A673 (cell line): ENCODE data around the gene DAD1. TPM values are rescaled to one million over a fixed set of nuclear protein-coding genes. Genes with fewer than 3 reads are reported as not detected.
"Not testable (repeated sequence)": the region's sequence is repeated elsewhere in the genome, so short reads cannot be mapped to it uniquely, and the experiment has no call there.

Source experiments
- BruUV-seq: library from RNA; stranded (reverse); fragments of 400-500 nt; replicated peaks from 2 replicates; lab custom pipeline; 2021; lab: Mats Ljungman, UMichigan
- CTCF ChIA-PET: fragments of 300-600 bp; sonication (Branson Sonifier 250); formaldehyde crosslinking; loops from one replicate; lab custom pipeline; 2022; ENCODE audit warnings: antibody characterized with exemption; lab: Charles Lee
- POLR2A ChIA-PET: fragments of 300-600 bp; sonication (Branson Sonifier 250); formaldehyde crosslinking; loops from one replicate; lab custom pipeline; 2022; ENCODE audit warnings: antibody characterized with exemption; ENCODE audit not compliant: low non-redundant PET; lab: Charles Lee
- DNase-seq: peaks from one replicate; pipeline ENCODE4 v3.0.0-alpha.2; 2015; ENCODE audit warnings: low spot score
- H3K27ac ChIP-seq: fragments of 200-600 bp; sonication (generic); 2 replicates; pipeline ENCODE4 v1.5.1; 2016; ENCODE audit warnings: mixed run types, low read depth, mild to moderate bottlenecking, mixed read lengths, antibody characterized with exemption, low read length; ENCODE audit not compliant: poor library complexity, severe bottlenecking
- H3K27me3 ChIP-seq: fragments of 200-600 bp; sonication (generic); replicated peaks from 2 replicates; pipeline ENCODE4 v1.6.1; 2017; ENCODE audit warnings: mixed run types, low read depth, mild to moderate bottlenecking, mixed read lengths, antibody characterized with exemption, low read length; ENCODE audit not compliant: insufficient read depth, poor library complexity
- H3K36me3 ChIP-seq: fragments of 200-600 bp; sonication (generic); 2 replicates; pipeline ENCODE4 v1.6.1; 2016; ENCODE audit warnings: mixed run types, mild to moderate bottlenecking, mixed read lengths, antibody characterized with exemption, low read length; ENCODE audit not compliant: insufficient read depth, poor library complexity, severe bottlenecking
- H3K4me1 ChIP-seq: fragments of 200-600 bp; sonication (generic); 2 replicates; pipeline ENCODE4 v1.6.1; 2017; ENCODE audit warnings: mixed run types, mild to moderate bottlenecking, mixed read lengths, antibody characterized with exemption, low read length; ENCODE audit not compliant: insufficient read depth, poor library complexity, severe bottlenecking
- H3K4me3 ChIP-seq: fragments of 200-600 bp; sonication (generic); 2 replicates; pipeline ENCODE4 v1.5.1; 2016; ENCODE audit warnings: low read depth, mixed run types, mild to moderate bottlenecking, mixed read lengths, low read length; ENCODE audit not compliant: poor library complexity, severe bottlenecking
- H3K9me3 ChIP-seq: fragments of 200-600 bp; sonication (generic); 2 replicates; pipeline ENCODE4 v1.6.1; 2016; ENCODE audit warnings: mixed run types, low read depth, mild to moderate bottlenecking, mixed read lengths, antibody characterized with exemption, low read length; ENCODE audit not compliant: poor library complexity, severe bottlenecking
- EZH2 ChIP-seq: fragments of 200-600 bp; sonication (generic); IDR thresholded peaks from 2 replicates; pipeline ENCODE4 v1.6.1; 2017; ENCODE audit warnings: borderline replicate concordance, low read depth, mild to moderate bottlenecking, mixed read lengths, antibody characterized with exemption, low read length; ENCODE audit not compliant: poor library complexity, severe bottlenecking
- intact Hi-C: fragments of 100-400 bp; cut with micrococcal nuclease; formaldehyde crosslinking; loops from one replicate; pipeline ENCODE4 v1.10.0; 2022; ENCODE audit not compliant: unreplicated experiment
- total RNA-seq: library from RNA; stranded (reverse); gene quantifications from 2 replicates; pipeline ENCODE4 v1.2.3, GENCODE V29; 2021
- TF ChIP-seq, protein P1 (sequence below): fragments of 300-800, 200-600 bp; sonication (generic); conservative IDR thresholded peaks from 2 replicates; pipeline ENCODE4 v1.5.1; 2017; ENCODE audit warnings: low read depth, mild to moderate bottlenecking, antibody characterized with exemption, low read length, moderate library complexity, mixed read lengths

Gene DAD1
- total RNA-seq, 1 experiment from 2014 or later: 261 TPM

GRCh38 chr14:22566845-22567244 lies 22.2 kb downstream of the DAD1 start:
- H3K9me3 ChIP-seq: no peaks in the 10 kb centered on the region
- H3K4me1 ChIP-seq: peaks cover 27% of the 10 kb centered on the region
- TF ChIP-seq, protein P1, sequence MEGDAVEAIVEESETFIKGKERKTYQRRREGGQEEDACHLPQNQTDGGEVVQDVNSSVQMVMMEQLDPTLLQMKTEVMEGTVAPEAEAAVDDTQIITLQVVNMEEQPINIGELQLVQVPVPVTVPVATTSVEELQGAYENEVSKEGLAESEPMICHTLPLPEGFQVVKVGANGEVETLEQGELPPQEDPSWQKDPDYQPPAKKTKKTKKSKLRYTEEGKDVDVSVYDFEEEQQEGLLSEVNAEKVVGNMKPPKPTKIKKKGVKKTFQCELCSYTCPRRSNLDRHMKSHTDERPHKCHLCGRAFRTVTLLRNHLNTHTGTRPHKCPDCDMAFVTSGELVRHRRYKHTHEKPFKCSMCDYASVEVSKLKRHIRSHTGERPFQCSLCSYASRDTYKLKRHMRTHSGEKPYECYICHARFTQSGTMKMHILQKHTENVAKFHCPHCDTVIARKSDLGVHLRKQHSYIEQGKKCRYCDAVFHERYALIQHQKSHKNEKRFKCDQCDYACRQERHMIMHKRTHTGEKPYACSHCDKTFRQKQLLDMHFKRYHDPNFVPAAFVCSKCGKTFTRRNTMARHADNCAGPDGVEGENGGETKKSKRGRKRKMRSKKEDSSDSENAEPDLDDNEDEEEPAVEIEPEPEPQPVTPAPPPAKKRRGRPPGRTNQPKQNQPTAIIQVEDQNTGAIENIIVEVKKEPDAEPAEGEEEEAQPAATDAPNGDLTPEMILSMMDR: no peak
- BruUV-seq: no TSS peak
- H3K27ac ChIP-seq: no peak overlapping the region
- H3K27me3 ChIP-seq: no peaks in the 10 kb centered on the region
- ChIA-PET POLR2A (no interaction called here), CTCF (no interaction called here)
- H3K4me3 ChIP-seq: no peak overlapping the region
- peaks cover 51% of the 10 kb centered on the region for H3K36me3 ChIP-seq
- intact Hi-C loops: loop anchor here (5.0 kb wide), 2 partner anchors 255 to 415 kb away; partner anchors contain the start of gene AJUBA
- DNase-seq: no peak

GRCh38 chr14:22566266-22566665 lies 22.8 kb downstream of the DAD1 start:
- POLR2A ChIA-PET, H3K4me3 ChIP-seq, BruUV-seq, H3K27ac ChIP-seq, DNase-seq, H3K9me3 ChIP-seq, H3K27me3 ChIP-seq, CTCF ChIA-PET: not testable (repeated sequence)
- Histone ChIP-seq H3K4me1 (peaks cover 32% of the 10 kb centered on the region), H3K36me3 (peaks cover 45% of the 10 kb centered on the region)
- intact Hi-C loops: loop anchor here (5.0 kb wide), 2 partner anchors 254 to 416 kb away; partner anchors contain the start of gene AJUBA

- H3K27ac ChIP-seq: no peak overlapping the region
- ChIA-PET CTCF (no interaction called here), POLR2A (no interaction called here)
- H3K36me3 ChIP-seq: peaks cover 41% of the 10 kb centered on the region
- no peak for DNase-seq
- no peak for TF ChIP-seq EZH2
- TF ChIP-seq, protein P1: no peak
- H3K27me3 ChIP-seq: no peaks in the 10 kb centered on the region
- intact Hi-C loops: loop anchor here (5.0 kb wide), 2 partner anchors 253 to 417 kb away; partner anchors contain the start of gene AJUBA
- no TSS peak for BruUV-seq
- H3K4me3 ChIP-seq: no peak overlapping the region
- H3K9me3 ChIP-seq: no peaks in the 10 kb centered on the region
- H3K4me1 ChIP-seq: peaks cover 40% of the 10 kb centered on the region
These were observed 23.6 kb downstream of the DAD1 start for GRCh38 chr14:22565391-22565945.

GRCh38 chr14:22564463-22564862 lies 24.6 kb downstream of the DAD1 start:
- Histone ChIP-seq H3K27ac (no peak overlapping the region), H3K4me1 (peaks cover 44% of the 10 kb centered on the region), H3K36me3 (peaks cover 37% of the 10 kb centered on the region), H3K27me3 (no peaks in the 10 kb centered on the region), H3K9me3 (no peaks in the 10 kb centered on the region), H3K4me3 (no peak overlapping the region)
- BruUV-seq: no TSS peak
- TF ChIP-seq EZH2: no peak
- TF ChIP-seq, protein P1: no peak
- intact Hi-C loops: no loop called here
- DNase-seq: no peak
- ChIA-PET POLR2A (no interaction called here), CTCF (no interaction called here)
